Subcutaneous abdominal adipose tissue (tissue), 5 donors: ENCODE results near the gene KAT6B.

Source experiments
- H3K27ac ChIP-seq: one replicate; pipeline ENCODE4 v1.7.0; 2013; ENCODE audit warnings: low read depth, mild to moderate bottlenecking, inconsistent platforms, low read length, moderate library complexity
- H3K27me3 ChIP-seq, 5 donors: one replicate each; pipeline ENCODE4 v1.7.0; 2013; ENCODE audit warnings: low read length in 5 of 5, inconsistent platforms in 1 of 5; ENCODE audit not compliant: control insufficient read depth in 5 of 5, insufficient read depth in 4 of 5
- H3K36me3 ChIP-seq, 5 donors: one replicate each; pipeline ENCODE4 v1.7.0; 2013; ENCODE audit warnings: low read length in 5 of 5; ENCODE audit not compliant: control insufficient read depth in 5 of 5, insufficient read depth in 5 of 5
- H3K4me1 ChIP-seq, 5 donors: one replicate each; pipeline ENCODE4 v1.7.0; 2013; ENCODE audit warnings: low read length in 5 of 5, mild to moderate bottlenecking in 3 of 5, moderate library complexity in 1 of 5; ENCODE audit not compliant: control insufficient read depth in 5 of 5, insufficient read depth in 5 of 5
- H3K4me3 ChIP-seq, 5 donors: one replicate each; pipeline ENCODE4 v1.7.0; 2013; ENCODE audit warnings: low read length in 5 of 5, low read depth in 1 of 5
- H3K9ac ChIP-seq, 5 donors: one replicate each; pipeline ENCODE4 v1.7.0; 2013; ENCODE audit warnings: low read length in 5 of 5, mild to moderate bottlenecking in 4 of 5, moderate library complexity in 3 of 5
- H3K9me3 ChIP-seq, 5 donors: one replicate each; pipeline ENCODE4 v1.7.0; 2013; ENCODE audit warnings: low read length in 5 of 5; ENCODE audit not compliant: control insufficient read depth in 5 of 5
- donor health status: healthy.
- donor health status: healthy.
- donor health status: healthy.
- donor health status: healthy.
- donor health status: healthy.

The KAT6B gene

GRCh38 chr10:75021379-75022249 lies 195.2 kb downstream of the KAT6B start:
- Histone ChIP-seq H3K4me1 (peaks cover 0 to 4% (median 0%) of the 10 kb centered on the region in 5 donors), H3K9me3 (no peaks in the 10 kb centered on the region), H3K36me3 (peaks cover 23 to 68% (median 45%) of the 10 kb centered on the region in 5 donors), H3K27me3 (no peaks in the 10 kb centered on the region), H3K9ac (no peak overlapping the region), H3K4me3 (no peak overlapping the region), H3K27ac (no peak overlapping the region)

- Histone ChIP-seq H3K9ac (no peak overlapping the region), H3K4me3 (no peak overlapping the region), H3K27ac (no peak overlapping the region), H3K4me1 (peaks cover 0 to 4% (median 0%) of the 10 kb centered on the region in 5 donors), H3K27me3 (no peaks in the 10 kb centered on the region), H3K9me3 (no peaks in the 10 kb centered on the region), H3K36me3 (peaks cover 30 to 67% (median 50%) of the 10 kb centered on the region in 5 donors)
Observed at GRCh38 chr10:75023074-75023473, 196.7 kb downstream of the KAT6B start.

GRCh38 chr10:75024971-75025523 lies 198.6 kb downstream of the KAT6B start:
- Histone ChIP-seq H3K9ac (no peak overlapping the region), H3K36me3 (peaks cover 37 to 81% (median 69%) of the 10 kb centered on the region in 5 donors), H3K9me3 (no peaks in the 10 kb centered on the region), H3K27ac (no peak overlapping the region), H3K4me3 (no peak overlapping the region), H3K4me1 (peaks cover 0 to 4% (median 2%) of the 10 kb centered on the region in 5 donors), H3K27me3 (no peaks in the 10 kb centered on the region)

GRCh38 chr10:75028049-75028448 lies 201.6 kb downstream of the KAT6B start:
- no peaks in the 10 kb centered on the region for H3K27me3 ChIP-seq
- H3K4me1 ChIP-seq, result peaks cover 0 to 6% (median 4%) of the 10 kb centered on the region in 5 donors
- no peaks in the 10 kb centered on the region for H3K9me3 ChIP-seq
- H3K36me3 ChIP-seq, result peaks cover 24 to 67% (median 59%) of the 10 kb centered on the region in 5 donors
- H3K27ac ChIP-seq, result no peak overlapping the region
- no peak overlapping the region for H3K4me3 ChIP-seq
- H3K9ac ChIP-seq, result no peak overlapping the region

- Histone ChIP-seq H3K9ac (no peak overlapping the region), H3K36me3 (peaks cover 20 to 62% (median 54%) of the 10 kb centered on the region in 5 donors), H3K27ac (no peak overlapping the region), H3K4me3 (no peak overlapping the region), H3K27me3 (no peaks in the 10 kb centered on the region), H3K4me1 (peaks cover 0 to 11% (median 4%) of the 10 kb centered on the region in 5 donors), H3K9me3 (no peaks in the 10 kb centered on the region)
Observed at GRCh38 chr10:75028748-75029147, 202.3 kb downstream of the KAT6B start.

- Histone ChIP-seq H3K9me3 (no peaks in the 10 kb centered on the region), H3K4me1 (peaks cover 0 to 17% (median 4%) of the 10 kb centered on the region in 5 donors), H3K27ac (no peak overlapping the region), H3K36me3 (peaks cover 20 to 59% (median 52%) of the 10 kb centered on the region in 5 donors), H3K4me3 (no peak overlapping the region), H3K27me3 (no peaks in the 10 kb centered on the region), H3K9ac (no peak overlapping the region)
Observed at GRCh38 chr10:75029420-75029819, 203.0 kb downstream of the KAT6B start.

GRCh38 chr10:75029857-75030256 lies 203.5 kb downstream of the KAT6B start:
- H3K27me3 ChIP-seq, result no peaks in the 10 kb centered on the region
- peaks cover 20 to 56% (median 49%) of the 10 kb centered on the region in 5 donors for H3K36me3 ChIP-seq
- H3K4me1 ChIP-seq, result peaks cover 0 to 22% (median 4%) of the 10 kb centered on the region in 5 donors
- H3K9ac ChIP-seq, result no peak overlapping the region
- H3K27ac ChIP-seq, result no peak overlapping the region
- H3K4me3 ChIP-seq, result no peak overlapping the region
- no peaks in the 10 kb centered on the region for H3K9me3 ChIP-seq

- Histone ChIP-seq H3K36me3 (peaks cover 20 to 51% (median 44%) of the 10 kb centered on the region in 5 donors), H3K27me3 (no peaks in the 10 kb centered on the region)
Observed at GRCh38 chr10:75030371-75030770, 204.0 kb downstream of the KAT6B start.

GRCh38 chr10:75032119-75032518 lies 205.7 kb downstream of the KAT6B start:
- H3K27me3 ChIP-seq, result no peaks in the 10 kb centered on the region
- H3K27ac ChIP-seq, result no peak overlapping the region
- no peak overlapping the region for H3K4me3 ChIP-seq
- peaks cover 0 to 27% (median 4%) of the 10 kb centered on the region in 5 donors for H3K4me1 ChIP-seq
- no peaks in the 10 kb centered on the region for H3K9me3 ChIP-seq
- H3K9ac ChIP-seq, result no peak overlapping the region
- H3K36me3 ChIP-seq, result peaks cover 14 to 34% (median 30%) of the 10 kb centered on the region in 5 donors

More at GRCh38 chr10:75030371-75030770, 204.0 kb downstream of the KAT6B start:
- H3K4me1 ChIP-seq, result peaks cover 0 to 27% (median 4%) of the 10 kb centered on the region in 5 donors
- H3K9ac ChIP-seq, result no peak overlapping the region
- no peak overlapping the region for H3K27ac ChIP-seq
- no peaks in the 10 kb centered on the region for H3K9me3 ChIP-seq
- no peak overlapping the region for H3K4me3 ChIP-seq

GRCh38 chr10:75032813-75033212 lies 206.4 kb downstream of the KAT6B start:
- Histone ChIP-seq H3K36me3 (peaks cover 8 to 32% (median 28%) of the 10 kb centered on the region in 5 donors), H3K4me3 (no peak overlapping the region), H3K4me1 (peaks cover 0 to 27% (median 4%) of the 10 kb centered on the region in 5 donors), H3K9me3 (no peaks in the 10 kb centered on the region), H3K9ac (no peak overlapping the region), H3K27ac (no peak overlapping the region), H3K27me3 (no peaks in the 10 kb centered on the region)
